G401.6 (cell line): ENCODE data around the gene ZP3.
"Not testable (repeated sequence)": the region's sequence is repeated elsewhere in the genome, so short reads cannot be mapped to it uniquely, and the experiment has no call there.

ENCODE experiments used
- FAIRE-seq: peaks from 2 replicates; lab custom pipeline; 2012; peaks lifted over from hg19 to GRCh38; lab: Jason Lieb, UNC

The ZP3 gene

DNA sequence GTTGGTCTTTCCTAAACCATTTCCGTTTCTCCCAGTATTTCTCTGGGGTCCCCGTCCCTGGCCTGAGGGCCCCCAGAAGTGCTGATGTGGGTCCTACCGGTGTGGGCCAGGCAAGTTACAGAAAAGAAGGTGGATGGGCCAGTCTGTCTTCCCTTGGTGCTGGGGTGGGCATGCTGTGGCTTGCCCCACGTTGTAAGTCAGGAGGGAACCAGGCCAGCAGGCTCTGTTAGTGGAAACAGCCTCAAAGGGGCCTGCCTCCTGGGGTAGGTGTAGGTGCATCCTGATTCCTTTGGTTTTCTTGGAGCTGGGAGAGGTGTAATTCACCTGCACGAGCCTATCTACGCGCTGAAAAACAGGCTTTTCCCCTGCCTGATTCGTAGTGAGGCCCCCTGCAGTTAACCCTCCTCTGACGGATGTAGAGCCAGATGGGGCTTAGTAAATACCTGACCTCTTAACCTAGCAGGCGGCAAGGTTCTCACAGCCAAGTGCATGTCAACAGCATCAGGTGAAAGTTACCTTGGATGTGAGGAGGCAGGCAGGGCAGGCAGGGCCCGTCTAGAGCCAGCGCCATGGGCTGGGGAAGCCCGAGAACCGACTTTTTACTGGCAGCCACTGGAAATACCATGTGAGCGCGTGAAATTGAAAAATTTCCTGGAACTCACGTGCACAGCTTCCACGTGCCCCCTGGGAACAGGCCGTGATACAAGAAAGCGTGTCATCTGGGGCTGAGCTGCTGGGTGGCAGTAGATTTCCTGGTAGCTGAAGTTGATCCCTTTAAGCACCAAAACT lies 61.3 kb downstream of the ZP3 start:
- not testable (repeated sequence) for FAIRE-seq

GRCh38 chr7:76486618-76487017 lies 61.9 kb downstream of the ZP3 start:
- not testable (repeated sequence) for FAIRE-seq

DNA sequence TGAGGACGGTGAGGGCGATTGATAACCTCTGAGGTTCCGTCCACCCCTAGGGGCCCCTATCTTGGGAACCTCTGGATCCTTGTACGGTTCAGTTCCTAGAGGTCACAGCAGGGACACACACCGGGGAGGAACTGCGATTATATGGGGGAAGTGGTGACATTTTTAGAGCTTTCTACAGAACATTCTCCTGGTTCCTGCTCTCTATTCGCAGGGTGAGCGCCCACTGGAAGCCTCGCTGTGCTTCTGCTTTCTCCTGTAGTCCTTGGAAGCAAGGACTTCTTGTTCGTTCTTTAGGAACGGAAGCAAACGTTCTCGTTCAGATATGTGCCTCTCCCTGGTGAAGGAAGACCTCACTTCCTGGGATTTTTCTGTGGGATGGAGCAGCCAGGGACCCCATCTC lies 63.2 kb downstream of the ZP3 start:
- not testable (repeated sequence) for FAIRE-seq
